ENCODE results near the gene COL20A1.
A peak's percentile ranks its signal among the peaks of the same experiment; 100 is the strongest.

The COL20A1 gene

DNA sequence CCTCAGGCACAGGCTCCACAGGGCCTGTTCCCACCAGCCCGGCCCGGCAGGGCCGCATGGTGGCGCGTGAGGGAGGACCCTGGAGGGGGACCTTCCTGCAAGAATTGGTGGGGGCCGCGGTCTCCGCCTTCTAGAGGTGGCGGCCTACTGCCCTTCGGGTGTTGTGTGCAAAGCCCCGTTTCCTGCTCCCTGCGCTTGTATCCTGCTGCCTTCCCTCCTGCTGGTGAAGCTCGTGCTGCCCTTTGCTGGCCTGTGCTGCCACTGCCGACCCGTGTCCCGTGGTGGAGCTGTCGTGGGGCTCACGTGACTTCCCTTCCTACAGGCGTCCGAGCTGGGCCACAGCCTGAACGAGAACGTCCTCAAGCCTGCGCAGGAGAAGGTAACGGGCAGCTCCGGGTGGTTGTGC lies 8.4 kb upstream of the COL20A1 start:
- Histone ChIP-seq H3K4me1 (ENCODE audit: control insufficient read depth in 2 of 2, insufficient read depth in 2 of 2, low read length in 2 of 2) (no peaks in the 10 kb centered on the region), H3K9ac (ENCODE audit: low read depth in 1 of 2, low read length in 2 of 2) (no peak overlapping the region), H3K27me3 (ENCODE audit: control insufficient read depth in 2 of 2, insufficient read depth in 2 of 2, low read length in 2 of 2) (no peaks in the 10 kb centered on the region), H3K27ac (ENCODE audit: low read depth in 2 of 2, low read length in 2 of 2) (no peak overlapping the region), H3K4me3 (ENCODE audit: low read length in 2 of 2) (peak overlapping the region in 1 of 2 donors; percentile 37), H3K9me3 (ENCODE audit: control insufficient read depth in 2 of 2, low read length in 2 of 2) (no peaks in the 10 kb centered on the region), H3K36me3 (ENCODE audit: control insufficient read depth in 2 of 2, insufficient read depth in 2 of 2, low read length in 2 of 2) (peaks cover 41 to 46% of the 10 kb centered on the region in 2 donors)

DNA sequence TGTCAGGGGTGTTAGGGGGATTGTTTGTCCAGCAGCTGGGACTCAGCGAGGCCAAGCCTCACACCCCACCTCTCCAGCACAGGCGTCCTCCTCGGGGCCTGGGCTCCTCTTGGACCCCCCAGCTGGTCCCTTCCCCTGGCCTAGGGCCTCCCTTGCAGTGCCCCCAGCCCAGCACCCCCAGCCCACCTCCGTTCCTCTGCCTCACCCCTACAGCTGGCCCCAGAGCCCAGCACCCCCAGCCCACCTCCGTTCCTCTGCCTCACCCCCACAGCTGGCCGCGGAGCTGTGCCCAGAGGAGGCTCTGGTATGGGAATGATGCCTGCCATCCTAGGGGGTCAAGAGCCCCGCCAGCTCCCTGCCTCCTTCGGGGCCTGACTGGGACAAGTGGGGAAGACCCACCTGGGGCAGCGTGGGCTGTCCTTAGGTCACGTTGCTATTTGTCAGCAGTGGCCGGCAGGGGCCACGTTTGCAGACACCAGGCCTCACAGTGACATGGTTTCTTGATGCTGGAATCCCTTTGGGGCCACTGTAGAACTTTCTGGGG lies 7.9 kb upstream of the COL20A1 start:
- Histone ChIP-seq H3K9me3 (ENCODE audit: control insufficient read depth in 2 of 2, low read length in 2 of 2) (no peaks in the 10 kb centered on the region), H3K4me1 (ENCODE audit: control insufficient read depth in 2 of 2, insufficient read depth in 2 of 2, low read length in 2 of 2) (no peaks in the 10 kb centered on the region), H3K27me3 (ENCODE audit: control insufficient read depth in 2 of 2, insufficient read depth in 2 of 2, low read length in 2 of 2) (no peaks in the 10 kb centered on the region), H3K9ac (ENCODE audit: low read depth in 1 of 2, low read length in 2 of 2) (no peak overlapping the region), H3K36me3 (ENCODE audit: control insufficient read depth in 2 of 2, insufficient read depth in 2 of 2, low read length in 2 of 2) (peaks cover 41 to 46% of the 10 kb centered on the region in 2 donors), H3K4me3 (ENCODE audit: low read length in 2 of 2) (no peak overlapping the region), H3K27ac (ENCODE audit: low read depth in 2 of 2, low read length in 2 of 2) (no peak overlapping the region)

DNA sequence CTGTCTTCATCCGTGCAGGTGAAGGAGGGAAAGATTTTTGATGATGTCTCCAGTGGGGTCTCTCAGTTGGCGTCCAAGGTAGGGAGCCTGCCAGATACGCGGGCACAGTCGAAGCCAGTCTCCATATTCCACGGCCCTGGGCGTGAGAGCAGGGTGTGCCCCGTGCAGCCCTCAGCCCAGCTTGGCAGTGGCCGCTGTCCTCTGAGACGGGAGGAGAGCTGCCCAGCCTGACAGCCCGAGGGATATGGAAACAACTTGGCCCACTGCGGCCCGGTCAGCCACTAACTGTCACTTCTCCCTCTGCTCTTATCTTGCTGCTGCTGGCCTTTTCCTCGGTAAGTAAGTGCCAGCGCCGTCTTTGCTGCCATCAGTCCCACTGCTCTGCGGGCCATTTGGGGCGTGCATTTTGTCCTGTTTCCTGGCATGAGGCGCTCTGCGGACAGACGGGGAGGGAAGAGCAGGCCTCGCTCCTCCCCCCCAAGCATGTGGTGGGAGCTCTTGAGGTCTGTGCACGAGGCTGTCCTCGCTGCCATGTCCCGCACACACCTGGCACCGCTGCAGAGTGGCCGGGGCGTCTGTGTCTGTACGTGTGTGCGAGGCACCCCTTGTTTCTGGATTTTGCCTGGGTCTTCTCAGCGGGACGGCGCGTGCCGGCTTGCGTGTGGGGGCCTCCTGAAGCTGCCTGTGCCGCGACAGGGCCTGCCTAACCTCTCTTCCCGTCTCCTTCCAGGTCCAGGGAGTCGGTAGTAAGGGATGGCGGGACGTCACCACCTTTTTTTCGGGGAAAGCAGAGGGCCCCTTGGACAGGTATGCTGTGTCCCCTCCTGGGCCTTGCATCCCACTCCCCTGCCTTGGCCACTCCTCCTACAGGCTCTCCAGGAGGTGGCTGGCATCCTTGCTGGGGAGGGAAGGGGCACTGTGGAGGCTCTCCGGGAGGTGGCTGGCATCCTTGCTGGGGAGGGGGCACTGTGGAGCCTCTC lies 7.1 kb upstream of the COL20A1 start:
- Histone ChIP-seq H3K27ac (ENCODE audit: low read depth in 2 of 2, low read length in 2 of 2) (no peak overlapping the region), H3K4me3 (ENCODE audit: low read length in 2 of 2) (no peak overlapping the region), H3K36me3 (ENCODE audit: control insufficient read depth in 2 of 2, insufficient read depth in 2 of 2, low read length in 2 of 2) (peaks cover 36 to 43% of the 10 kb centered on the region in 2 donors), H3K4me1 (ENCODE audit: control insufficient read depth in 2 of 2, insufficient read depth in 2 of 2, low read length in 2 of 2) (no peaks in the 10 kb centered on the region), H3K9me3 (ENCODE audit: control insufficient read depth in 2 of 2, low read length in 2 of 2) (no peaks in the 10 kb centered on the region), H3K9ac (ENCODE audit: low read depth in 1 of 2, low read length in 2 of 2) (no peak overlapping the region), H3K27me3 (ENCODE audit: control insufficient read depth in 2 of 2, insufficient read depth in 2 of 2, low read length in 2 of 2) (no peaks in the 10 kb centered on the region)

DNA sequence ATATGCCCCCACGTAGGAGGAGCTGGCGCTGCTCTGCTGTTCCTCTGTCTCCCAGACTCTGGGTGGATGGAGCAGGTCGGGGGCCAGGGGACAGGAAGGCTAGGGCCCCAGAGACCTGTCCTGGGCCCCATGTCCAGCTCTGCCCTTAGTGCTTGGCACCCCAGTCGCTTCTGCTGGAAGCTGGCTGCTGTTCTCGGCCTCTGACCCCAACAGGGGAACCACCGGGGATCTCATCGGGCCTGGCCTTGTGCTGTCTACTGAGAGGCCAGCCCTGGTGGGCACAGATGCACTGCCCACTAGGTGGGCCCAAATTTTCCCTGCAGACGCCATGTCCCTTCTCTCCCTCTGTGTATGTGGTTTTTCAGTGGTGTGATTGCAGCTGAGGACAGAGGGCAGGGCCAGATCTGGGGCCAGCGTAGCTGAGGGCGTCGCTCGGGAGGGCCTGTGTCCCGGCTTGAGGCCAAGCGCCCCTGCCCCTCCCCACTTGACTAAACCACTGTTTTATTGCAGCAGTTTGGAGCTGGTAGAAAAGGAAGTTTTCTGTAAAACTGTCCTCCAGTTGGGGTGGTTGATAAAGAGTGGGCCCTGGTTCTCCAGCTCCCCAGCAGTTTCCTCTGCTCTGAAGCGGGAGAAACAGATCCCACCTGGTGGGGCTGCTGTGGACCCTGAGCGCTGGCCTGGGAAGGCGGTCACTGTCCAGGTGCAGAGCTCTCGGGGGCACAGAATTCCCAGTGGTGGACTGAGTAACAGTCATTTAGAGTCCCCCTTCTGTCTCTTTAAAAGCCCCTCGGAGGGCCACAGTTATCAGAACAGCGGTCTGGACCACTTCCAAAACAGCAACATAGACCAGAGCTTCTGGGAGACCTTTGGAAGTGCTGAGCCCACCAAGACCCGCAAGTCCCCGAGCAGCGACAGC lies 5.9 kb upstream of the COL20A1 start:
- Histone ChIP-seq H3K4me1 (ENCODE audit: control insufficient read depth in 2 of 2, insufficient read depth in 2 of 2, low read length in 2 of 2) (no peaks in the 10 kb centered on the region), H3K9ac (ENCODE audit: low read depth in 1 of 2, low read length in 2 of 2) (no peak overlapping the region), H3K9me3 (ENCODE audit: control insufficient read depth in 2 of 2, low read length in 2 of 2) (no peaks in the 10 kb centered on the region), H3K36me3 (ENCODE audit: control insufficient read depth in 2 of 2, insufficient read depth in 2 of 2, low read length in 2 of 2) (peaks cover 30 to 37% of the 10 kb centered on the region in 2 donors), H3K27me3 (ENCODE audit: control insufficient read depth in 2 of 2, insufficient read depth in 2 of 2, low read length in 2 of 2) (peaks cover 0 to 4% of the 10 kb centered on the region in 2 donors), H3K27ac (ENCODE audit: low read depth in 2 of 2, low read length in 2 of 2) (no peak overlapping the region), H3K4me3 (ENCODE audit: low read length in 2 of 2) (no peak overlapping the region)

DNA sequence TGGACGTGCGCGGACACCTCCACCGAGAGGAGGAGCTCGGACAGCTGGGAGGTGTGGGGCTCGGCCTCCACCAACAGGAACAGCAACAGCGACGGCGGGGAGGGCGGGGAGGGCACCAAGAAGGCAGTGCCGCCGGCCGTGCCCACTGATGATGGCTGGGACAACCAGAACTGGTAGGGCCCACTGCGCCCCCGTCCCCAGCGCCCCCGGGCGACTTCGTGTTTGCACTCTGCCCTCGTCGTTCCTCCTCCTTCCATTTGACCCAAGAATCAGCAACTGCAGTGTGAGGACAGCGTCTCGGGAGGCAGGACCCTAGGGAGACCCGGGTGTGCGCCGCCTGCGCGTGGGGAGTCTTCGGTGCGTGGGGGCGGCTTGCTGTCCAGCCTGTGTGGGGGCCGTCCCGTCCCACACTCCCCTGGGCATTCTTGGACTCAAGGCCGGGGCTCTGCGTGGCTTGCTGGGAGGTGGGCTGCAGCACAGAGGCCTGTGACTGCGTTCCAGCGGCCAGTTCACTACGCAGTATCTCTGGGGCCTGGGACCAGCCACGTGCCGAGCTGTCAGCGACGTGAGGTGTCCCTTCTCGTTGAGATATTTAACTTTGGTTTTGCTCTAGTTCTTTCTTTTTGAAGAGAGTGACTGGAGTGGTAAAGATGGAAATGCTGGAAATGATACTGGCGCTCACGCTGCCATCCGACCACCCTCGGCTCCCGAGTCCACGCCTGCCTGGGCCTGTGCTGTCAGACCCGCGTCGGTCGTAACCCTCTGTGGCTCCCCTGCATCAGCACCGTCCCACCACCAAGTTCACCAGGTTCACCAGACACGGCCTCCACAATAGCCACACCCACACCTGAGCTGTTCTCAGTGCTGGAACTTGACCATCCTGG lies 5.0 kb upstream of the COL20A1 start:
- peaks cover 24 to 32% of the 10 kb centered on the region in 2 donors for H3K36me3 ChIP-seq (ENCODE audit: control insufficient read depth in 2 of 2, insufficient read depth in 2 of 2, low read length in 2 of 2)
- no peaks in the 10 kb centered on the region for H3K9me3 ChIP-seq (ENCODE audit: control insufficient read depth in 2 of 2, low read length in 2 of 2)
- no peak overlapping the region for H3K27ac ChIP-seq (ENCODE audit: low read depth in 2 of 2, low read length in 2 of 2)
- H3K4me3 ChIP-seq (ENCODE audit: low read length in 2 of 2): no peak overlapping the region
- H3K27me3 ChIP-seq (ENCODE audit: control insufficient read depth in 2 of 2, insufficient read depth in 2 of 2, low read length in 2 of 2): peaks cover 2 to 10% of the 10 kb centered on the region in 2 donors
- H3K4me1 ChIP-seq (ENCODE audit: control insufficient read depth in 2 of 2, insufficient read depth in 2 of 2, low read length in 2 of 2): no peaks in the 10 kb centered on the region
- no peak overlapping the region for H3K9ac ChIP-seq (ENCODE audit: low read depth in 1 of 2, low read length in 2 of 2)

DNA sequence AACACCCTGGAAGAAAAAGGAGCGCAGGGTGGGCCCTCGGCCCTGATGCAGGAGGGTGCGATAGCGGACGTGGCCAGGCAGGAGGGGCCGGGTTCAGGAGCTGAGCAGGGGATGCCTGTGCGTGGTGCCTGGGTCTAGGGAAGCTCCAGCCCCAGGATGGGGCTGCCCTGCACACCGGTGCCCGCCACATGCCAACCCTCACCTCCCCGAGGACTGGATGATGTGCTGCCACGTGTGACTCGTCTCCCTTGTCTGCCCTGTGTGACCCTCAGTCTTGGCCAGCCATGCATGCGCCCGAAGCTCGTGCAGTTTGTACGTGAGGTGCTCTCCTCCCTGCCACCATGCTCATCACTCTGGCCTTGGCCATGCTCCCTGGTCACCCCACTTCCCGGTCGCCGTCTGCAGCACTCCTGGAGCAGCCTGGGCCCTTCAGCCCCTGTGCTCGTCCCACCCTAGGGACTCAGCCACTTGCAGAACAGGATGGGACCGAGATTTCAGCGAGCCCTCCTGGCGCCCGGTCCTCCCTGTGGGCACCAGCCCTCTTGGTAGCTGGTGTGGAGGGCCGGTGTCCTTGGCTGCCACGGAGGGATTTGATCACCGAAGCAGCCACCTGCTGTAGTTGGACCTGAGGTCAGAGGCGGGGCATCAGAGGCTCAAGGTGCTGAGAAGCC lies 4.3 kb upstream of the COL20A1 start:
- H3K9me3 ChIP-seq (ENCODE audit: control insufficient read depth in 2 of 2, low read length in 2 of 2): no peaks in the 10 kb centered on the region
- peaks cover 2 to 15% of the 10 kb centered on the region in 2 donors for H3K27me3 ChIP-seq (ENCODE audit: control insufficient read depth in 2 of 2, insufficient read depth in 2 of 2, low read length in 2 of 2)
- H3K9ac ChIP-seq (ENCODE audit: low read depth in 1 of 2, low read length in 2 of 2): no peak overlapping the region
- H3K4me1 ChIP-seq (ENCODE audit: control insufficient read depth in 2 of 2, insufficient read depth in 2 of 2, low read length in 2 of 2): no peaks in the 10 kb centered on the region
- H3K27ac ChIP-seq (ENCODE audit: low read depth in 2 of 2, low read length in 2 of 2): no peak overlapping the region
- H3K4me3 ChIP-seq (ENCODE audit: low read length in 2 of 2): no peak overlapping the region
- H3K36me3 ChIP-seq (ENCODE audit: control insufficient read depth in 2 of 2, insufficient read depth in 2 of 2, low read length in 2 of 2): peaks cover 21 to 30% of the 10 kb centered on the region in 2 donors

DNA sequence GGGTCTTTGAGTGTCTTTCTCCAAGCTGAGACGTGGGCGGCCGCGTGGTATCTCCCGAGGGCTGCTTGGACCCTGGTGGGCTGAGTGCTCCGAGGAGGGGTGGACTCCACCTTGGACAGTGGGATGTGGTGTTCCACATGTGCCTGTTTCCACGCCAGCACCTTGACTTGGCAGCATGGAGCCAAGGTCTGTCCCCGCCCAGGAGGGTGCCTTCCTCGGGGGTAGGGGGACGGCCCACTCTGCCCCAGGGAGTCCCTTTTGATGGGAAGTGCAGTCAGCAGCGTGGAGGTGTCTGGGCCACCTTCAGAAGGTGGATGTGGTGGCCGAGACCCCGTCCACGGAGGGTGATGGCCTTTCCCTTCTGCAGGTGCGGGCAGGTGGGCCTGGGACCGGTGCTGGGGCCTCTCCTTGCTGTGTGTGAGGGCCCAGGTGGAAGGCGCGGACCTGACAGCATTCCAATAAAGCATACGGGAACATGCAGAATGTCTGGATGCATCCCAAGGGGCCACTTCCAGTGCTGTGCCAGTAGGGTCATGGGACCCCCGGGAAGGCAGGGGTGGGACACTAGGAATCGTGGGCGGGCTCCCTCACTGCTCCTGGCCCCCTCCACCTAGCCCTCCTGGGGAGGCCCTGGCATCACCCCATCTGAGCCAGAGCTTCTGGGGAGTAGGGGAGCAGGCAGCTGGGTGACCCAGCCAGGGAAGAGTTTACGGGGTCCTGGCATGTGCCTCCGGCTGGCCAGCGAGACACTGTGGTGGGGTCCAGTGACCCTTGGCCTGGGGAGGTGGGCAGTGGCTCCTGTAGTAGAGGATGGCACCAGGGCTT lies 3.5 kb upstream of the COL20A1 start:
- Histone ChIP-seq H3K9ac (ENCODE audit: low read depth in 1 of 2, low read length in 2 of 2) (no peak overlapping the region), H3K27me3 (ENCODE audit: control insufficient read depth in 2 of 2, insufficient read depth in 2 of 2, low read length in 2 of 2) (peaks cover 2 to 15% of the 10 kb centered on the region in 2 donors), H3K4me1 (ENCODE audit: control insufficient read depth in 2 of 2, insufficient read depth in 2 of 2, low read length in 2 of 2) (no peaks in the 10 kb centered on the region), H3K27ac (ENCODE audit: low read depth in 2 of 2, low read length in 2 of 2) (no peak overlapping the region), H3K36me3 (ENCODE audit: control insufficient read depth in 2 of 2, insufficient read depth in 2 of 2, low read length in 2 of 2) (peaks cover 16 to 25% of the 10 kb centered on the region in 2 donors), H3K4me3 (ENCODE audit: low read length in 2 of 2) (no peak overlapping the region), H3K9me3 (ENCODE audit: control insufficient read depth in 2 of 2, low read length in 2 of 2) (no peaks in the 10 kb centered on the region)

DNA sequence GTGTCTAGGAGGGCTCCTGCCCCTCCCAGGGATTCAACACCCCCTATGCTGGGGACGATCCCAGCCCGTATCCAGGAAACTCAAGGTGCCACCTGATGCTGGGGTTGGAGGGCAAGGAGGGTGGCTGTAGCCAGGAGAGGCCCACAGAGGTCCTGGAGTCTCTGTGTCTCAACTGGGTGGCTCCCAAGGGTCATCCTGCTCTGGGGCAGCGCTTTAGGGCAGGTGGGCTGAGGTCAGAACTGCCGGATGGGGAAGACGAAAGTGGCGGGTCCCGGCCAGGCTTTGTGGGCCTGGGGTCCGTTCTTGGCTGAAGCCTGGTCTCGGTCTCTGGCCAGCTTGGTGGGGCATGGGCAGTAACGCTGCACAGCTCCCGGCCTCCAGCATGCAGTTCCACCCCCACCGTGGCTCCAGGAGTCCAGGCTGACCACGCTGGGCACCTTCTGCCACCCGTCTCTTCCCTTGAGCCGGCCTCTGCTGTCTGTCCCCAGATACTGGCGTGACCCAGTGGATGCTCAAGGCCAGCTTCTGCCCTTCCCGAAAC lies 2.8 kb upstream of the COL20A1 start:
- Histone ChIP-seq H3K27me3 (ENCODE audit: control insufficient read depth in 2 of 2, insufficient read depth in 2 of 2, low read length in 2 of 2) (peaks cover 6 to 16% of the 10 kb centered on the region in 2 donors), H3K27ac (ENCODE audit: low read depth in 2 of 2, low read length in 2 of 2) (no peak overlapping the region), H3K36me3 (ENCODE audit: control insufficient read depth in 2 of 2, insufficient read depth in 2 of 2, low read length in 2 of 2) (peaks cover 14 to 21% of the 10 kb centered on the region in 2 donors), H3K4me3 (ENCODE audit: low read length in 2 of 2) (no peak overlapping the region), H3K9ac (ENCODE audit: low read depth in 1 of 2, low read length in 2 of 2) (no peak overlapping the region), H3K9me3 (ENCODE audit: control insufficient read depth in 2 of 2, low read length in 2 of 2) (no peaks in the 10 kb centered on the region), H3K4me1 (ENCODE audit: control insufficient read depth in 2 of 2, insufficient read depth in 2 of 2, low read length in 2 of 2) (no peaks in the 10 kb centered on the region)
